SK-N-SH treated with all-trans-retinoic acid at 6 μM for 48 hours (cell line): Measurements from ENCODE around the gene DEFB114.

Source experiments
- CSDC2 ChIP-seq: fragments of 250-450 bp; sonication (Bioruptor Pico); IDR thresholded peaks from 2 replicates; pipeline ENCODE4 v1.5.0; 2020; ENCODE audit warnings: mild to moderate bottlenecking, moderate library complexity
- OSR1 ChIP-seq: fragments of 250-450 bp; sonication (Bioruptor Pico); IDR thresholded peaks from 2 replicates; pipeline ENCODE4 v1.8.0; 2022; ENCODE audit warnings: moderate library complexity, mild to moderate bottlenecking, inconsistent platforms
- PATZ1 ChIP-seq: fragments of 250-450 bp; sonication (Bioruptor Pico); IDR thresholded peaks from 2 replicates; pipeline ENCODE4 v1.8.0; 2020; ENCODE audit warnings: mild to moderate bottlenecking, moderate library complexity, borderline replicate concordance
- ZFP30 ChIP-seq: fragments of 450-650 bp; formaldehyde crosslinking; IDR thresholded peaks from 2 replicates; pipeline ENCODE4 v1.5.0; 2022; ENCODE audit warnings: mild to moderate bottlenecking, moderate library complexity
- TF ChIP-seq, protein P1 (sequence below): fragments of 250-450 bp; sonication (Bioruptor Pico); IDR thresholded peaks from 2 replicates; pipeline ENCODE4 v1.5.1; 2020; ENCODE audit warnings: low read depth, mild to moderate bottlenecking, moderate library complexity

DNA sequence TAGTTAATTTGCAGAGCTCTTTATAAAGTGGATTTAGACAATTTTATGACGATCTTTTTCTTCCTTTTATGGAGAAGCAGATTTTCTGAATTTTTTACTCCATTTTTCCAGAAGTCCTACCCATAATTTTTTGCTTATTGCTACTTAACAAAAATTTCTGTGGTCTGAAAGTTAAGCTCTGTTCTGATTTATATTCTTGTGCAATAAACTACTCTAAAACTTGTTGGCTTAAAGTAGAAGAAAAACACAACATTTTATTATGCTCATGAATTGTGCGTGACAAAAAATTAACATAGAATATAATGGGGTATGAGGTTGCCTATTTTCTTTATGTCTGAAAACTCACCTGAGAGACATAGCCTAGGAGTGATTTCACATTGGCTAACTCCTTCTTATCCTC is 2.9 kb upstream of the DEFB114 start:
- TF ChIP-seq CSDC2 (CRISPR knock-in tag) (no peak), PATZ1 (no peak), ZFP30 (CRISPR knock-in tag) (no peak), OSR1 (CRISPR knock-in tag) (no peak)
- TF ChIP-seq, protein P1, sequence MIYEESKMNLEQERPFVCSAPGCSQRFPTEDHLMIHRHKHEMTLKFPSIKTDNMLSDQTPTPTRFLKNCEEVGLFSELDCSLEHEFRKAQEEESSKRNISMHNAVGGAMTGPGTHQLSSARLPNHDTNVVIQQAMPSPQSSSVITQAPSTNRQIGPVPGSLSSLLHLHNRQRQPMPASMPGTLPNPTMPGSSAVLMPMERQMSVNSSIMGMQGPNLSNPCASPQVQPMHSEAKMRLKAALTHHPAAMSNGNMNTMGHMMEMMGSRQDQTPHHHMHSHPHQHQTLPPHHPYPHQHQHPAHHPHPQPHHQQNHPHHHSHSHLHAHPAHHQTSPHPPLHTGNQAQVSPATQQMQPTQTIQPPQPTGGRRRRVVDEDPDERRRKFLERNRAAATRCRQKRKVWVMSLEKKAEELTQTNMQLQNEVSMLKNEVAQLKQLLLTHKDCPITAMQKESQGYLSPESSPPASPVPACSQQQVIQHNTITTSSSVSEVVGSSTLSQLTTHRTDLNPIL (CRISPR knock-in tag): no peak
